Measurements from ENCODE around the gene CMTM8. TPM values are rescaled to one million over a fixed set of nuclear protein-coding genes. Genes with fewer than 3 reads are reported as not detected.

The CMTM8 gene
- total and polyA plus RNA-seq, 4 donors = 0.89 to 4.6 (median 2.8) TPM

GRCh38 chr3:32243519-32243918, 5.0 kb downstream of the CMTM8 start:
- no peak for DNase-seq (ENCODE audit: low read depth in 4 of 6, low spot score in 6 of 6)
- Histone ChIP-seq H3K27me3 (ENCODE audit: control insufficient read depth, insufficient read depth, low read length) (peaks cover 13% of the 10 kb centered on the region), H3K4me1 (ENCODE audit: control insufficient read depth, insufficient read depth, low read length) (peaks cover 4% of the 10 kb centered on the region), H3K36me3 (ENCODE audit: control insufficient read depth, insufficient read depth, low read length) (no peaks in the 10 kb centered on the region), H3K9me3 (ENCODE audit: control insufficient read depth, insufficient read depth, low read length) (no peaks in the 10 kb centered on the region), H3K27ac (ENCODE audit: low read depth, low read length) (no peak overlapping the region), H3K4me3 (ENCODE audit: low read depth, low read length) (no peak overlapping the region)
- 90% methylated on average over 1 of the region's 2 CpGs for WGBS (ENCODE audit: insufficient coverage)

- no peak overlapping the region for H3K27ac ChIP-seq (ENCODE audit: low read depth, low read length)
- H3K9me3 ChIP-seq (ENCODE audit: control insufficient read depth, insufficient read depth, low read length) = no peaks in the 10 kb centered on the region
- H3K4me3 ChIP-seq (ENCODE audit: low read depth, low read length) = no peak overlapping the region
- no peak for DNase-seq (ENCODE audit: low read depth in 4 of 6, low spot score in 6 of 6)
- WGBS (ENCODE audit: insufficient coverage) = no CpG with 5 or more reads among the region's 2 CpGs
- H3K27me3 ChIP-seq (ENCODE audit: control insufficient read depth, insufficient read depth, low read length) = peaks cover under 1% of the 10 kb centered on the region
- H3K36me3 ChIP-seq (ENCODE audit: control insufficient read depth, insufficient read depth, low read length) = no peaks in the 10 kb centered on the region
- no peaks in the 10 kb centered on the region for H3K4me1 ChIP-seq (ENCODE audit: control insufficient read depth, insufficient read depth, low read length)
Observed at GRCh38 chr3:32245200-32245599, 6.7 kb downstream of the CMTM8 start.

- no peak for DNase-seq (ENCODE audit: low read depth in 4 of 6, low spot score in 6 of 6)
- Histone ChIP-seq H3K36me3 (ENCODE audit: control insufficient read depth, insufficient read depth, low read length) (no peaks in the 10 kb centered on the region), H3K4me3 (ENCODE audit: low read depth, low read length) (no peak overlapping the region), H3K9me3 (ENCODE audit: control insufficient read depth, insufficient read depth, low read length) (no peaks in the 10 kb centered on the region), H3K4me1 (ENCODE audit: control insufficient read depth, insufficient read depth, low read length) (no peaks in the 10 kb centered on the region), H3K27ac (ENCODE audit: low read depth, low read length) (no peak overlapping the region), H3K27me3 (ENCODE audit: control insufficient read depth, insufficient read depth, low read length) (no peaks in the 10 kb centered on the region)
- WGBS (ENCODE audit: insufficient coverage) = 85% methylated on average over 3 of the region's 4 CpGs
Observed at GRCh38 chr3:32246079-32246675, 7.7 kb downstream of the CMTM8 start.

- H3K9me3 ChIP-seq (ENCODE audit: control insufficient read depth, insufficient read depth, low read length) = peaks cover 3% of the 10 kb centered on the region
- no peak overlapping the region for H3K27ac ChIP-seq (ENCODE audit: low read depth, low read length)
- H3K4me3 ChIP-seq (ENCODE audit: low read depth, low read length) = no peak overlapping the region
- 100% methylated on average over 1 of the region's 4 CpGs for WGBS (ENCODE audit: insufficient coverage)
- H3K4me1 ChIP-seq (ENCODE audit: control insufficient read depth, insufficient read depth, low read length) = no peaks in the 10 kb centered on the region
- no peaks in the 10 kb centered on the region for H3K36me3 ChIP-seq (ENCODE audit: control insufficient read depth, insufficient read depth, low read length)
- DNase-seq (ENCODE audit: low read depth in 4 of 6, low spot score in 6 of 6) = no peak
- H3K27me3 ChIP-seq (ENCODE audit: control insufficient read depth, insufficient read depth, low read length) = no peaks in the 10 kb centered on the region
Observed at GRCh38 chr3:32249184-32249782, 10.8 kb downstream of the CMTM8 start.

GRCh38 chr3:32254268-32254667, 15.8 kb downstream of the CMTM8 start:
- no peak overlapping the region for H3K27ac ChIP-seq (ENCODE audit: low read depth, low read length)
- H3K4me1 ChIP-seq (ENCODE audit: control insufficient read depth, insufficient read depth, low read length) = no peaks in the 10 kb centered on the region
- H3K27me3 ChIP-seq (ENCODE audit: control insufficient read depth, insufficient read depth, low read length) = no peaks in the 10 kb centered on the region
- H3K36me3 ChIP-seq (ENCODE audit: control insufficient read depth, insufficient read depth, low read length) = no peaks in the 10 kb centered on the region
- no peak overlapping the region for H3K4me3 ChIP-seq (ENCODE audit: low read depth, low read length)
- no peak for DNase-seq (ENCODE audit: low read depth in 4 of 6, low spot score in 6 of 6)
- no CpG with 5 or more reads among the region's 1 CpG for WGBS (ENCODE audit: insufficient coverage)
- peaks cover 8% of the 10 kb centered on the region for H3K9me3 ChIP-seq (ENCODE audit: control insufficient read depth, insufficient read depth, low read length)

- H3K9me3 ChIP-seq (ENCODE audit: control insufficient read depth, insufficient read depth, low read length) = peaks cover 8% of the 10 kb centered on the region
- no peaks in the 10 kb centered on the region for H3K27me3 ChIP-seq (ENCODE audit: control insufficient read depth, insufficient read depth, low read length)
- no peak overlapping the region for H3K4me3 ChIP-seq (ENCODE audit: low read depth, low read length)
- no peak for DNase-seq (ENCODE audit: low read depth in 4 of 6, low spot score in 6 of 6)
- H3K4me1 ChIP-seq (ENCODE audit: control insufficient read depth, insufficient read depth, low read length) = no peaks in the 10 kb centered on the region
- H3K27ac ChIP-seq (ENCODE audit: low read depth, low read length) = no peak overlapping the region
- H3K36me3 ChIP-seq (ENCODE audit: control insufficient read depth, insufficient read depth, low read length) = no peaks in the 10 kb centered on the region
- 100% methylated on average over 1 of the region's 2 CpGs for WGBS (ENCODE audit: insufficient coverage)
Observed at GRCh38 chr3:32255345-32255744, 16.9 kb downstream of the CMTM8 start.

GRCh38 chr3:32256206-32256605, 17.7 kb downstream of the CMTM8 start:
- Histone ChIP-seq H3K36me3 (ENCODE audit: control insufficient read depth, insufficient read depth, low read length) (no peaks in the 10 kb centered on the region), H3K9me3 (ENCODE audit: control insufficient read depth, insufficient read depth, low read length) (peaks cover 8% of the 10 kb centered on the region), H3K27me3 (ENCODE audit: control insufficient read depth, insufficient read depth, low read length) (no peaks in the 10 kb centered on the region), H3K27ac (ENCODE audit: low read depth, low read length) (no peak overlapping the region), H3K4me1 (ENCODE audit: control insufficient read depth, insufficient read depth, low read length) (no peaks in the 10 kb centered on the region), H3K4me3 (ENCODE audit: low read depth, low read length) (no peak overlapping the region)
- no peak for DNase-seq (ENCODE audit: low read depth in 4 of 6, low spot score in 6 of 6)
- WGBS (ENCODE audit: insufficient coverage) = 85% methylated on average over 2 of the region's 3 CpGs

- no peak for DNase-seq (ENCODE audit: low read depth in 4 of 6, low spot score in 6 of 6)
- Histone ChIP-seq H3K36me3 (ENCODE audit: control insufficient read depth, insufficient read depth, low read length) (no peaks in the 10 kb centered on the region), H3K9me3 (ENCODE audit: control insufficient read depth, insufficient read depth, low read length) (peaks cover 8% of the 10 kb centered on the region), H3K4me3 (ENCODE audit: low read depth, low read length) (no peak overlapping the region), H3K4me1 (ENCODE audit: control insufficient read depth, insufficient read depth, low read length) (no peaks in the 10 kb centered on the region), H3K27ac (ENCODE audit: low read depth, low read length) (no peak overlapping the region), H3K27me3 (ENCODE audit: control insufficient read depth, insufficient read depth, low read length) (no peaks in the 10 kb centered on the region)
- no CpG with 5 or more reads among the region's 3 CpGs for WGBS (ENCODE audit: insufficient coverage)
Observed at GRCh38 chr3:32257042-32257441, 18.6 kb downstream of the CMTM8 start.

GRCh38 chr3:32257641-32258438, 19.4 kb downstream of the CMTM8 start:
- Histone ChIP-seq H3K27me3 (ENCODE audit: control insufficient read depth, insufficient read depth, low read length) (no peaks in the 10 kb centered on the region), H3K27ac (ENCODE audit: low read depth, low read length) (no peak overlapping the region), H3K36me3 (ENCODE audit: control insufficient read depth, insufficient read depth, low read length) (no peaks in the 10 kb centered on the region), H3K4me3 (ENCODE audit: low read depth, low read length) (no peak overlapping the region), H3K9me3 (ENCODE audit: control insufficient read depth, insufficient read depth, low read length) (peaks cover 8% of the 10 kb centered on the region), H3K4me1 (ENCODE audit: control insufficient read depth, insufficient read depth, low read length) (no peaks in the 10 kb centered on the region)
- 73% methylated on average over 3 of the region's 6 CpGs for WGBS (ENCODE audit: insufficient coverage)
- DNase-seq (ENCODE audit: low read depth in 4 of 6, low spot score in 6 of 6) = no peak

- Histone ChIP-seq H3K4me3 (ENCODE audit: low read depth, low read length) (no peak overlapping the region), H3K36me3 (ENCODE audit: control insufficient read depth, insufficient read depth, low read length) (no peaks in the 10 kb centered on the region), H3K9me3 (ENCODE audit: control insufficient read depth, insufficient read depth, low read length) (peaks cover 8% of the 10 kb centered on the region), H3K4me1 (ENCODE audit: control insufficient read depth, insufficient read depth, low read length) (no peaks in the 10 kb centered on the region), H3K27ac (ENCODE audit: low read depth, low read length) (no peak overlapping the region), H3K27me3 (ENCODE audit: control insufficient read depth, insufficient read depth, low read length) (no peaks in the 10 kb centered on the region)
- no peak for DNase-seq (ENCODE audit: low read depth in 4 of 6, low spot score in 6 of 6)
- WGBS (ENCODE audit: insufficient coverage) = 96% methylated on average over 17 of the region's 17 CpGs
Observed at GRCh38 chr3:32258869-32259268, 20.4 kb downstream of the CMTM8 start.

All from spinal cord (tissue), 10 donors.